Femur (tissue), 1 donor: ENCODE measurements around the gene BTBD16.

Experiments used
- DNase-seq: peaks from one replicate; pipeline ENCODE4 v3.0.0-alpha.2; 2017

BTBD16 gene

DNA sequence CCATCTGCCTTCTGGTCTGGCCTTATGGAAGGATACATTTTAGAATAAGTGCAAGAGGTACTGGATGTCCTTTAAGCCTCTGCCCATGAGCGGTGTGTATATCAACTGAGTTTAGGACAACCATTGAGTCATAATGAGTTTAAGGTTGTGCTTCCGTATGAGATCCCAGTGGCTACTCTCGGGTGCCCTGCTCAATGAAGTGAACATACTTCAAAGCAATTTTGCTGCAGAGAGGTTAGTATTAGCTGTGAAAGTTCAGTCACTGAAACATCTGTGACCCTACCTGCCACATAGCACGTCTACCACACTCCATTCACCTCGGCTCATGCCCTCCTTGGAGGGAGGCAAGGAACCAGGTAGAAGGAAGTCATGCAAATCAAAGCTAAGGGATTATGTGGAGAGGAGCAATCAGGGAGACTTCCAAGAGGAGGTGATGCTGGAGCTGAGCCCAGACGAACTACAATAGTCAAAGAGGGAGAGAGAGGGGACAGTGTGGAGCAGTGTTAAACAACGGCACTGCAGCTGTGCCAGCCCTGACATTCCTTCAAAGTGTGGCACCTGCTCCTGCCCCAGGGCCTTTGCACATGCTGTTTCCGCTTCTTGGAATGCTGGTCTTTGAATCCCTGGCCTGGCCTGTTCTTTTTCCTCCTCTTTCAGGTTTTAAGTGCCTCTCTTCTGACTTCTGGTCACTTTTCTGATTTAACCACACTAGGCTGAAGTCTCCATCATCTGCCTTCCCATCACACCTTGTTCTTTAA lies 25.4 kb downstream of the BTBD16 start:
- no peak for DNase-seq

GRCh38 chr10:122297583-122297982 lies 26.5 kb downstream of the BTBD16 start:
- no peak for DNase-seq

DNA sequence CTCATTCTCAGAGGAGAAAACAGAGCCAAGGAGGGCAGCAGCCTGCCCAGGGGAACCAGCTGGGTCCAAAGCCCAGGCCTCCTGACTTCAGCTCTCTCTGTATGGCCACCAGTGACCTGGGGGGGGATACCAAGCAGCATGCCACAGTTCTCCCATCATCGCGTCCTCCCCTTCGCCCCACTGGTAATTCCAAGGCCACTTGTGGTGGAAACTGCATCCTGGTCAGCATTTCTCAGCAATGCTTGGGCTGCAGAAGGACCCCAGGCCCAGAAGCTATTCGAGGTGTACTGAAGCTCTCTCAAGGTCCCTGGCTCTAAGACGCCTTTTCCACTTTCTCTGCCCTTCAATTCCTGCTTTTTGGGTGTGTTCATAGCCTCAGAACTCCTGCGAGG lies 27.1 kb downstream of the BTBD16 start:
- no peak for DNase-seq

DNA sequence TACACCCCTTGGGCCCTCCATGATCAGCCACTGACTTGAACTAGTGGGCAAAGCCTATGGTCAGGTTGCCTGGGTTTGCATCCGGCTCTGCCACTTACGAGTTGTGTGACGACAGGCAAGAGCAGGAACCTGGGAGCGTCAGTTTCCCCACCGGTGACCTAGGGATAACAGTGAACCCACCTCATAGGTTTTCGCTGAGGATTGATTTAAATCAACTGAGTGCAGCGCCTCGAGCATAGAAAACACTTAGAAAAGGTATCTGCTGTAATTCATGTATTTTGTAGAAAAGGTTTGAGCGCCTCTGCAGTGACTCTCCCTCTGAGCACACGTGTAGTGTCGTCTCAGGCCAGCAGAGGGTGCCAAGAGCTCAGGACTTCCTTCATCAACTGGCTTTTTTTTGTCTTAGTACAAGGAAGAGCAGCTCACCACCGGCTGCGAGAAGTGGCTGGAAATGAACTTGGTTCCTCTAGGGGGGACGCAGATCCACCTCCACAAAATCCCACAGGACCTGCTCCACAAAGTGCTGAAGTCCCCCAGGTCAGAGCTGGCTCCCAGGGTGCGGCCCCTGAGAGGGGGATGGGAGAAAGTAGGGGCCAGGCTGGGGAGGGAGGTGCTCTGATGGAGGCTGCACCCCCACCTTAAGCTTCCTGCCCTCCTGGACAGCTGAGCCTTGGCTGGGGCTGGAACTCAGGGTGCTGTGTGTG lies 27.7 kb downstream of the BTBD16 start:
- DNase-seq = peak; percentile 83

- no peak for DNase-seq
Measured at GRCh38 chr10:122299423-122300075, 28.5 kb downstream of the BTBD16 start.

DNA sequence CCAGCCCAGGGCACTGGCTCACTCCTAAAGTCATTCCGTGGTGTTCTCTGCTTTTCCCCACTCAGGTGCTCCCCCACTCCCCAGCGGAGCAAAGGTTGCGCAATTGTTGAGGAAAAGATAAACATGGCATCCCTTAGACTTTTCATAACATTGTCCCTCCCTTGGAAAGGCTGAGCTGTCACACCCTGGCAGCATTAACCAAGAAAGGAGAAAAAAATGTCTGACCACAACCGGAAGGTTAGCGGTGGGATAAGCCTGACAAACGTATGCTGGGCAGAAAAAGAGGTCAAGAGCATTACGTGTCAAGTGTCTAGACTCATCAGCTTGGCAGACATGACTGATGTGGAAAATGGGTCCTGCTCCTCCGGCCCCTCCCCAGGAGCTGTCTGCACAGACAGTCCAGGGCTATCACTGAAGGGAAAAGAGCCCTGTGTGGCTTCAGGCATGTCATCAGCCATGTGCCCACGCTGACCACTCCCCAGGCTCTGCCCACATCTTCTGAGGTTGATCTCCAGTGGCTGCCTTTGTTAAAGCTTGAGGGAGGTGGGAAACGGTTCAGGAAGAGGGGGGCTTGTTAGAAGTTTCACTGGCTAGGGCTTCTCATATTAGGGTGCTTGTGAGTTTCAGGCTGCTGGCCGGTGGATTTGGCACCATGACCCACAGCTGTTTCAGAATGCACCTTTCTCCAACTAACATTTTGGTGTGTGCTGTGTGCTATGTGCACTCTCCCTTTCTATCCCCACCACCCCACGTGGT lies 30.1 kb downstream of the BTBD16 start:
- no peak for DNase-seq

- no peak for DNase-seq
Measured at GRCh38 chr10:122301811-122302115, 30.7 kb downstream of the BTBD16 start.

DNA sequence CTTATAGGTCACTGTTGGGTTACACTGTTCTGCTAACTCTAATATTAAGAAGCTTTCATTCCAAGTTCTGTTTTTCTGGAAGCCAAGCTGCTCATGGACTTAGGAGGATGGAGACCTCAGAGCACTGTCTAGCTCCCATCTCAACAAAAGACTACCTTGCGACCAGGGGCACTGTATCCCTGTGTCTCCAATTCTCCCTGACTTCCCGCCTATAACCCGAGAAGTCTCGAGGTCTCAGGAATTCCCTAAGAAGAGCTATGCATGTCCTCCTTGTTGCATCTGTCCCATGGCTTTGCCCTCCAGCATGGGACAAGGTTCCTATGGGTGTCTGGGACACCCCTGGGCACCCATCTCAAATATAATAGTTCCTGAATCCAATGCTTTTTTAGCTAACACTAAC lies 31.2 kb downstream of the BTBD16 start:
- no peak for DNase-seq

DNA sequence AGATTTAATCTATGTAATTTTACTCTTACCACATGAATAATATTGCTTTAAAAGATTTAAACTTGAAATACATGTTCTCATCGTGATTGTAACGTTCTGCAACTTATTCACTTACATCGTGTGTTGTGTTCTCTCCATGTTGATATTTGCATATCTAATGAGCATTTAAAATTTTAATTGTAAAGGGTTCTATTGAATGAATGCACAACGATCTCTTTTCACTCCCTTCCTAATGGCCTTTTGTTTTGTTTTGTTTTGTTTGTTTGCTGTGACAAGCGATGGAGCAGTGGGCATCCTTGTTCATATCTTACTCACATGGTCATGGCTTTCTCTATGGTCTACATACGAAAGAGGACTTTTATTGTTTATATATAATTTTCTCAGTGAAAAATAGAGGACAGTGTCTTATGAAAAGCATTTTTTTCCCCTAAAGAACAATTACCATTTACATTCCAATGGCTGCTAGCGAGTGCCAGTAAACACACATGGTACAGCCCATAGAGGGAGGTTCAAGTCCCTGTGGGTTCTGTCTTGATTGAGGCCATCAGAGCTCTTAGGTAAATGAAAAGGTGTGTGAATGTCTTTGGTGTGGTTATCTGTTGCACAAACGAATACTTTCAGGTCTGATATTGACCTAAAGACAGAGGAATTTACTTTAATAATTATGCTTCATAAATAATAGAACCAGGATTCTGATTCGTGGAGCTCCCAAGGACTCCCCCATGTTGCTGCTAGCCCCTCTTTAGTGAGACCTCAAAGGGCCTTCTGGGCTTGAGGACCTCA lies 32.4 kb downstream of the BTBD16 start:
- no peak for DNase-seq

DNA sequence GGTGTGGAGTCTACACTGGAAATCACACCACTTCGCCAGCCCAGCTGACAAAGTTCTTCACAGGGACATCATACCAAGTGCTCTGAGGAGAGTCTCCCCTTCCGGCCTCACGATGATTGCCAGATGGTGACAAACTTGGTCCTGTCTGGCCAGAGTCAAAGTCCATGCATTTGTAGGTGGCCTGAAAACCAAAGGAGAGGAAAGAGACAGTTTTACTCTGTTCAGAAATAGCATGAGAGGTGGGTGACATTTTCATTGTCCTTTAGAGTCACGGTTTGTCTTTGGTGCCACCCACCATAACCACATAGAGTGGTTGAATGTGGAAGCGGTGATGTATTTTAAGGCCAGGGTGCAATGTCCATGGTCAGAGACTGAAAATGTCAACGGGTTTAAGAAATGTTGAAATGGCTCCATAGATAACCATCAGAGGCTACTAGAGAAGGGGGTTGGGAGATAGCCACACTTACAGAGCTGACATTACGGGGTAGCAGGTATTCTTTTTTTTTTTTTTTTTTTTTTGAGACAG lies 33.0 kb downstream of the BTBD16 start:
- DNase-seq = no peak

DNA sequence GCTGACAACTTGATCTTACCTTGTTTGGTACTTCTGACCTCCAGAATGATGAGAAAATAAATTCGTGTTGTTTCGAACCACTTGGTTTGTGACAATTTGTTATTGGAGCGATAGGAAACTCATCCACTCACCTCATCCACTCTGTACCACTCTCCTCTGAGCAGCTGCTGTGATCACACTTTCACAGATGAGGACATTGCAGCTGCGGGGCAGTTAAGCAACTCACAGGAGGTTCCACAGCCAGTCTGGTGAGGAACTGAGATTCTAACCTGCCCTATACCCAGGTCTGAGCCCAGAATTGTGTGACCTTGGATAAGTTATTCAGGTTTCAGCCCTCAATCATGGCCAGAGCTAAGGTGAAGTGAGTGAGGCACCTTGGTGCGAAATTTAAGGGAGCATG lies 35.2 kb downstream of the BTBD16 start:
- no peak for DNase-seq

- no peak for DNase-seq
Measured at GRCh38 chr10:122306744-122307143, 35.6 kb downstream of the BTBD16 start.

DNA sequence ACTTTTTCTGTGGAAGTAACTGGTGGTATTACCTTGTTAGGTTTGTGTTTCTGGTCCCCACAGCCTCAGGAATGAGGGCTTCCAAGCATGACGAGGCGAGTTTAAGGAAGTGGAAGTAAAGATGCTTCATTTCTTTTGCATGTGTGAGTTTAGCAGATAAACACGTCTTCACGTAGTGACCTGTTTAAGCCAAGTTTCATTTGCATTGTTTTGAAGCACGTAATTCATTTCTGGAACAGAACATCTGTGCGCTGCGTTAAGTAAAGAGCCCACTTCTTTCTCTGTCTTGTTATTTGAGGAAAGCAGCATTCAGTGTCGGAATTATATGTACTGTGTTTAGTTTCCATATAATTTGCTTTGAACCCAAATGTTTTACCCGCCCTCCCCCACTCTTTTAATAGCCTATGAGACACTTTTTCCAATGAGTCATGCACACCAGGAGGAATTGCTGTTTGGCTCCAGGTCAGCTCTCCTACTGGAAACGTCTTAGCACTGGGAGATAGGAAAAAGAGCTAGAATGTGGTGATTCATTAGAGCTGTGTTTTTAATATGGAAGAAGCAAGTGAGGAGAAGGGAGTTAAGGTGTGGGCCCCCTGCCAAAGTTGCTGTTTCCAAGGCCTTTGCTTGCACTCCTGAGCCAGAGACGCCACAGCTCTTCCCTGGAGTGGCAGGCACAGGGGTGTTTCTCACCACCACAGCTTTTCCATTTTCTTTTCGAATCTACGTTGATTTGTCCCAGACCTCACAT lies 36.7 kb downstream of the BTBD16 start:
- peak; percentile 88 for DNase-seq

- DNase-seq = no peak
Measured at GRCh38 chr10:122308417-122309141, 37.5 kb downstream of the BTBD16 start.

DNA sequence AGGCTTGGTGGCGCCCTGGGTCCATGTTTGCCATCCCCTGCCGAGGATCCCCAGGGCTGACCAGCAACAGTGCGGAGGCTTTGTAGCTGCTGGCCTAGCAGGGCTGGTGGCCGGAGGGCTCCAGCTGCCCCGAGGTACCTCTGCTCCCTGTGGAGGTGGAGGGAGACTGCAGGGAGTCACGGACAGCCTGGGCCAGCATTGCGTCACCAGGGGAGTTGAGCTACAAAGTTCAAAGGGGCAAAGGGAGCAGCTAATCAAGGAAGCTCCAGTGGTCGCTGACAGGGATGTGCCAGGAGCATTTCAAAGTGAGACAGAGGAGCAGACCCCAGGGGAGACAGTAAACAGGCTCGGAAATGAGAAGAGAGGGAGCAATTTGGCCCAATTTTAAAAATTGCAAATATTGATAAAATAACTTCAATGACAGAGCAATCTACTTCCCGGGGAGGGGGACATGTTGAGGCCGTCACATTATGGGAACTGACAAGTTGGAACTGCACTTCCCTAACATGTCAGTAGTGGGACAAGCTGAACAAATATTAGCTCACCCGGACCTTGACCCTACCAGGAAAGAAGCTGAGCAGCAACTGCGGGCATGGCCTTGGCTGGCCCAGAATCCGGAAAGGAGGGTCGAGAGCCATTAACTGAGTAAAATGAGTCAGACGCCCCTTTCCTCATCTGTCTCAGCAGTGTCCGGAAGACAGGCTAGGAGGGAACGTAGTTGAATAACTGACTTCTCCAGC lies 39.4 kb downstream of the BTBD16 start:
- peak; percentile 47 for DNase-seq

DNA sequence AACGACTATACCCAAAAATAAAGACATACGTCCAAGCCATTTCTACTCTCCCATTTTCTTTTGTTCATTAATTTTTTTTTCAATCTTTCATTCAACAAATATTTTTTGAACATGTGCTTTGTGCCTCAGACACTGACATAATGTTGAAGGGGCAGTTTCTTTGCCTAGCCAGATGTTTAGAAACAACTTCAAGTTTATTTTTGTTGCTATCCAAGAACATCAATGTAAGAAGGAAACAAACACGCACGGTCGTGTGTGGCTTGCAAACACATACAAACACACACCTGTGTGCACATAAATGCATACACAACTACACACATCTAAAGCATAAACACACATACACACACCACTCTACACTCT lies 39.9 kb downstream of the BTBD16 start:
- no peak for DNase-seq

DNA sequence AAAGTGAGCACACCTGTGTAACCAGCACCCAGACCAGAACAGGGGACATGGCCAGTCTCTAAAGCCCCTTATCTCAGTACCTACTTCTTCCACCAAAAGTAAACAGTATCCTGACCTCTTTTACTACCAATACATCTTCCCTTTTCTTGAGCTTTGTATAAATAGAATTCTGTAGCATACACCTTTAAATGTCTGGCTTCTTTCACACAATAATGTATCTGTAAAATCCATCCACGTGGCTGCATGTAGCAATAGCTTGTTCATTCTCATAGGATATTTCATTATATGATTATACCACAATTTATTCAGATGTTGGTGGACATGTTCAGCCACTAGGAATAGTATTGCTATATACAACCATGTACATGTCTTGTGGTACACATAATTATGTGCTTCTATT lies 40.6 kb downstream of the BTBD16 start:
- DNase-seq = no peak

- no peak for DNase-seq
Measured at GRCh38 chr10:122316224-122316884, 45.3 kb downstream of the BTBD16 start.

DNA sequence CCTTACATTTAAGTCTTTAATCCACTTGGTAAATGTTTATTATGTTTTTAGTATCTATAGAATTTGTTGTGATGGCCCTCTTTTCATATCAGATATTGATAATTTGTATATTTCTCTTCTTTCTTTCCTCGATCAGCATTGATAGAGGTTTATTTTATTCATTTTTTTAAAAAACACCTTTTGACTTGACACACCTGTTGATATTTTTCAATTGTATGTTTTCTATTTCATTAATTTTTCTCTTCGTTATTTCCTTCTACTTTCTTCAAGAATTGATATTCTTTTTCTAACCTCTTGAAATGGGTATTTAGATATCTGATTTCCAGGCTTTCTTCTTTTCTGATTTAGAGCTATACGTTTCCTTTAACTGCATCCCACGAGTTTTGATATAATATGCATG lies 50.9 kb downstream of the BTBD16 start:
- DNase-seq = no peak

DNA sequence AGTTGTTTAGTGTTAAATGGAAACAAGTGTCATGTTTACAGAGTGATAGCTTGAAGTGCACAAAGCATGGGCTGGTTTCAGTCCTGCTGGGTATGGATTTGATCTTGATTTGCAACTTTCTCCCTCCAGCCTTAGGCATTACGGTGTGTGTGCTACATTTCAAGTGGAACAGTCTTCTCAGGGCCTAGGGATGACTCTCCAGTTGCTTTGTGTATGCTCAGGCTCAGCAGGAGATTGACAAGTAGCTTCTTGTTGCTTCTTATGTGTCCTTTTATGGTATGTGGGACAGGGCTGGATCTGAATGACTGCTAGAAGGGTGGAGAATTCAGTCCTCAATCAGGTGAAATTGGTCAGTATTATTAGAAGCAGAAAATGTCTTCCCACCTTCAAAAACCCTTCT lies 52.1 kb downstream of the BTBD16 start:
- no peak for DNase-seq
